HG02885 (cell line): ENCODE results near the gene LENG8.
"Not testable (repeated sequence)": the region's sequence is repeated elsewhere in the genome, so short reads cannot be mapped to it uniquely, and the experiment has no call there.

Experiments
- ATAC-seq: cut with Tn5 transposase; IDR thresholded peaks from one replicate; pipeline ENCODE4 v1.9.1; 2021; ENCODE audit warnings: mild to moderate bottlenecking; ENCODE audit not compliant: unreplicated experiment, poor library complexity

The LENG8 gene

GRCh38 chr19:54508487-54508886 lies 59.5 kb downstream of the LENG8 start:
- not testable (repeated sequence) for ATAC-seq

GRCh38 chr19:54509200-54509940 lies 60.4 kb downstream of the LENG8 start:
- ATAC-seq, result not testable (repeated sequence)
